Neutrophil (primary cell): ENCODE measurements around the gene DMWD.

Source experiments
- H3K27ac ChIP-seq: fragments of 200-600 bp; sonication (generic); 2 replicates; pipeline ENCODE4 v1.5.1; 2016; ENCODE audit warnings: mild to moderate bottlenecking, moderate library complexity
- H3K27me3 ChIP-seq: fragments of 200-600 bp; sonication (generic); 2 replicates; pipeline ENCODE4 v1.6.0; 2016; ENCODE audit warnings: mild to moderate bottlenecking
- H3K36me3 ChIP-seq: fragments of 200-600 bp; sonication (generic); 2 replicates; pipeline ENCODE4 v1.5.1; 2017
- H3K4me1 ChIP-seq, 2 experiments: fragments of 200-600 bp in 1 of 2; sonication (generic) in 1 of 2; 1 replicate in 1 of 2; 2 replicates in 1 of 2; pipeline versions ENCODE4 v1.5.1 to v1.6.1; 2013 to 2016; ENCODE audit warnings: low read depth in 1 of 2, low read length in 1 of 2, mild to moderate bottlenecking in 1 of 2, moderate library complexity in 1 of 2; ENCODE audit not compliant: control insufficient read depth in 1 of 2, insufficient read depth in 1 of 2
- H3K4me3 ChIP-seq, 2 experiments: fragments of 200-600 bp in 1 of 2; sonication (generic) in 1 of 2; 1 replicate in 1 of 2; 2 replicates in 1 of 2; pipeline ENCODE4 v1.5.1; 2013 to 2016; ENCODE audit warnings: low read depth in 1 of 2, low read length in 1 of 2, mild to moderate bottlenecking in 1 of 2, moderate library complexity in 1 of 2
- H3K9me3 ChIP-seq: fragments of 200-600 bp; sonication (generic); 2 replicates; pipeline ENCODE4 v1.5.1; 2016
- CTCF ChIP-seq: fragments of 200-600 bp; sonication (generic); IDR thresholded peaks from 2 replicates; pipeline ENCODE4 v1.5.1; 2016; ENCODE audit warnings: antibody characterized with exemption

DMWD gene

GRCh38 chr19:45746866-45747265 lies 45.8 kb downstream of the DMWD start:
- no peaks in the 10 kb centered on the region for H3K9me3 ChIP-seq
- peaks cover 72% of the 10 kb centered on the region for H3K27me3 ChIP-seq
- no peak overlapping the region for H3K4me3 ChIP-seq
- H3K36me3 ChIP-seq = no peaks in the 10 kb centered on the region
- no peak overlapping the region for H3K27ac ChIP-seq
- TF ChIP-seq CTCF = no peak
- H3K4me1 ChIP-seq = no peaks in the 10 kb centered on the region

DNA sequence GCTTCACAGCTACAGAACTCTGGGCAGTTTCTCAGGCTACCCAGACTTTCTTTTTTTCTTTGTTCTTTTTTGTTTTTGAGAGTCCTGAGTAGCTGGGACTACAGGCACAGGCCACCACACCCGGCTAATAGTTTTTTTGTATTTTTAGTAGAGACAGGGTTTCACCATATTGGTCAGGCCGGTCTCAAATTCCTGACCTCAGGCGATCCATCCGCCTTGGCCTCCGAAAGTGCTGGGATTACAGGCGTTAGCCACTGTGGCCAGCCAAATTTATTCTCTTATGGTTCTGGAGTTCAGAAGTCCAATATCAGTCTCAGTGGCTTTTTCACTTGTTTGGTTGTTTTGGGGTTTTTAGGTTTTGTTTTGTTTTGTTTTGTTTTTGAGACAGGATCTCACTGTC lies 47.0 kb downstream of the DMWD start:
- Histone ChIP-seq H3K27ac (no peak overlapping the region), H3K9me3 (no peaks in the 10 kb centered on the region), H3K4me1 (no peaks in the 10 kb centered on the region), H3K4me3 (no peak overlapping the region), H3K27me3 (peaks cover 83% of the 10 kb centered on the region), H3K36me3 (no peaks in the 10 kb centered on the region)
- no peak for TF ChIP-seq CTCF

DNA sequence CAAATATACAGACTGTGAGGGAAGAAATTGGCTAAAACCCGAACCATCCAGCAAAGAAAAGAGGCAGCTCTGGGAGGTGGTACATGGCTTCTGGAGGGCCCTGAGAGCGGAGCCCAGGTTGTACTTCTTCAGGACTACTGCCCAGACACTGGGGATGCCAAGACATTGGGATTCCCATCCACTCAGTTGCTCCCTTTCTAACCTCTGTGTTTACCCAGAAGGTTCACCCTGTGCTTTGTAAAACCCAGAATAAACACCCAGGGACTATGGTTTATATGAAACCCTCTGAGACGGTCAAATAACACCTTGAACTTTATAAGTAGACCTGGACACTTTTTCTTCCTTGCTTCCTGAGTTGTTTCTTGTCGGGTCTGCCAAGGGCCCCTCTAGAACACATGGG lies 49.7 kb downstream of the DMWD start:
- Histone ChIP-seq H3K36me3 (no peaks in the 10 kb centered on the region), H3K4me3 (no peak overlapping the region), H3K27ac (no peak overlapping the region), H3K27me3 (peaks cover 81% of the 10 kb centered on the region), H3K9me3 (no peaks in the 10 kb centered on the region), H3K4me1 (peaks cover 9 to 12% of the 10 kb centered on the region in 2 experiments)
- TF ChIP-seq CTCF = no peak

DNA sequence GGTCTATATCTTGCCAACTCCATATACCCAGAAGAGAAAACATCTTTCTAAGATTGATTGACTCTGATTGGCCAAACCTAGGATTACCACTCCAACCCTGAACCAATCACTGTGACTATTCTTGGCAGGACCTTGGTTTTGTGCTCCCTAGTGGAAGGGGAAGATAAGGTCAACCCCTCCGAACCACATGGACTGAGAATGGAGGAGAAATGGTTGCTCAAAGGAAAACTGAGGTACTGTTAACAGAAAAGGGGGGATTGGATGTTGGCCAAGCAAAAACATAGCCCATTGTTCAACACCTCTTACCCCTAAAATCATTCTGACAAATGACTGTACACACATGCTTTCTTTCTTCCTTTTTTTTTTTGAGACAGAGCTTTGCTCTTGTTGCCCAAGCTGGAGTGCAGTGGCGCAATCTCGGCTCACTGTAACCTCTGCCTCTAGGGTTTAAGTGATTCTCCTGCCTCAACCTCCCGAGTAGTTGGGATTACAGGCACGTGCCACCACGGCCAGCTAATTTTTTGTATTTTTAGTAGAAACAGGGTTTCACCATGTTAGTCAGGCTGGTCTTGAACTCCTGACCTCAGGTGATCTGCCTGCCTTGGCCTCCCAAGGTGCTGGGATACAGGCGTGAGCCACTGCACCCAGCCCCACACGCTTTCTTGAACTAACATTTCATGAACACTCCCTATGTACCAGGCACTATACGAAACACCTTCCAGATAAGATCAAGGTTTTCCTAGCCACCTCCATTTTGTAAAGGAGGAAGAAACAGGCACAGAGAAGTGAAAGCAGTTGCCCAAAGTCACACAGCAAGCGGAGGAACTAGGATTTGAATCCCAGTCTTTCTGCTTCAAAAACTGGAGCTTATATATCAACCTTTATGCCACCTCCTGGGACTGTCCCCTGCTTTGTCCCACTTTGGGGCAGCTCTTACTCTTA lies 52.9 kb downstream of the DMWD start:
- H3K4me1 ChIP-seq = peaks cover 9 to 12% of the 10 kb centered on the region in 2 experiments
- no peaks in the 10 kb centered on the region for H3K9me3 ChIP-seq
- peak overlapping the region; percentile 35 for H3K27ac ChIP-seq
- no peak overlapping the region for H3K4me3 ChIP-seq
- H3K36me3 ChIP-seq = no peaks in the 10 kb centered on the region
- H3K27me3 ChIP-seq = peaks cover 75% of the 10 kb centered on the region
- no peak for TF ChIP-seq CTCF

DNA sequence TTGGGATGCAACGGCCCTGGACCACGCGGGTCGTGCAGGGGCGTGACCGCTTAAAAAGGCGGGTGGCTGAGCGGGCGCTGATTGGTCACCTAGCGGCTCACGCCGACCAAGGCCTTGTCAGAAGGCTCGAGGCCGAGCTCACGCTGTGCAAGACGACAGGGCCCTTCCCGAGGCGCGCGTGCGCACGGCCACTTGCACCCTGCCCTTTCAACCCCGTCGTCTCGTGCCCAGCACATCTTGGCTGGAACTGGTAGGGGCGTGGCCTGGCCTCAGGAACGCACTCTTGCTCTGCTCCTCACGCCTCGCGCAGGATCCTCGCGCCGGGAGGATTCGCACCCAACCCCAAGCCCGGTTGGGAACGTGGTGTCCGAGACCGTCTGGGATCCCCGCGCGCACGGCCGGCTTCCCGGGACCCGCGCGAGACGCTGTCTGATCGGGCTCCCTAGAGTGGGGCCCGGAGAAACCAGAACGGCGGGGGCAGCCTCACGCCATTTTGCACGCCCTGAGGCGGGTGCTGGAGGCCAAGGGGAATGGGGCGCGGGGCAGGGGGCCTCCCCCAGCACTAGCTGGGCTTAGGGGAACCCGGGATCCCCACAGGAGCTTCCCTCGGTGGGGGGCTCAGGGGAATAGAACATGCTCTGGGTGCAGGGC lies 59.4 kb downstream of the DMWD start, which contains the start of gene MEIOSIN:
Gene MEIOSIN (plus strand): TSS at position 280 of the 651 bp plus-strand sequence. CDS start 1,938 bp downstream, outside the sequence.
- Histone ChIP-seq H3K4me3 (no peak within 1 kb of the TSS), H3K9me3 (no peaks in the 10 kb centered on the region), H3K27me3 (peaks cover 29% of the 10 kb centered on the region), H3K36me3 (no peaks in the 10 kb centered on the region), H3K27ac (no peak within 1 kb of the TSS), H3K4me1 (peaks cover 16 to 18% of the 10 kb centered on the region in 2 experiments)
- TF ChIP-seq CTCF = no peak
